Activated CD4-positive, alpha-beta T cell treated with anti-CD3 and anti-CD28 coated beads for 36 hours (primary cell): Measurements from ENCODE around the gene CHMP2A. TPM values are rescaled to one million over a fixed set of nuclear protein-coding genes. Genes with fewer than 3 reads are reported as not detected.
A peak's percentile ranks its signal among the peaks of the same experiment; 100 is the strongest.

Experiments
- ATAC-seq: fragments of 200-7000 bp; cut with Tn5 transposase; one replicate; pipeline ENCODE4 v1.10.0; 2021; ENCODE audit warnings: mild to moderate bottlenecking, moderate library complexity
- CTCF ChIA-PET: fragments of 350-600 bp; sonication (Branson Sonifier 250); formaldehyde crosslinking; loops from one replicate; lab custom pipeline; 2021; ENCODE audit warnings: antibody characterized with exemption; lab: Charles Lee
- POLR2A ChIA-PET: fragments of 350-600 bp; sonication (Branson Sonifier 250); formaldehyde crosslinking; loops from one replicate; lab custom pipeline; 2021; ENCODE audit warnings: antibody characterized with exemption, inconsistent platforms; lab: Charles Lee
- DNase-seq: peaks from one replicate; pipeline ENCODE4 v3.0.0-alpha.2; 2020
- H3K27ac Mint-ChIP-seq: one replicate; pipeline ENCODE4 v1.8.0; 2021; ENCODE audit warnings: mixed read lengths
- H3K27me3 Mint-ChIP-seq: one replicate; pipeline ENCODE4 v1.8.0; 2021; ENCODE audit warnings: mixed read lengths
- H3K36me3 Mint-ChIP-seq: one replicate; pipeline ENCODE4 v1.8.0; 2021; ENCODE audit warnings: low read depth, mixed read lengths
- H3K4me1 Mint-ChIP-seq: one replicate; pipeline ENCODE4 v1.8.0; 2021; ENCODE audit warnings: mixed read lengths
- H3K4me3 Mint-ChIP-seq: one replicate; pipeline ENCODE4 v1.8.0; 2021; ENCODE audit warnings: mild to moderate bottlenecking, moderate library complexity, mixed read lengths
- H3K9me3 Mint-ChIP-seq: one replicate; pipeline ENCODE4 v1.8.0; 2021; ENCODE audit warnings: low read depth, mixed read lengths
- intact Hi-C, 2 experiments: fragments of 100-400 bp; cut with DNase I in 1 of 2; cut with micrococcal nuclease in 1 of 2; formaldehyde crosslinking; loops; one replicate each; pipeline versions ENCODE4 v1.14.2 to v1.15.1; 2022 to 2024; cut with DNase I, micrococcal nuclease
- total RNA-seq, 2 experiments: library from RNA; stranded (reverse); gene quantifications; one replicate each; pipeline ENCODE4 v1.2.3, GENCODE V29; 2021

Gene CHMP2A
- total RNA-seq, 2 experiments from 2014 or later: 101 to 107 TPM

DNA sequence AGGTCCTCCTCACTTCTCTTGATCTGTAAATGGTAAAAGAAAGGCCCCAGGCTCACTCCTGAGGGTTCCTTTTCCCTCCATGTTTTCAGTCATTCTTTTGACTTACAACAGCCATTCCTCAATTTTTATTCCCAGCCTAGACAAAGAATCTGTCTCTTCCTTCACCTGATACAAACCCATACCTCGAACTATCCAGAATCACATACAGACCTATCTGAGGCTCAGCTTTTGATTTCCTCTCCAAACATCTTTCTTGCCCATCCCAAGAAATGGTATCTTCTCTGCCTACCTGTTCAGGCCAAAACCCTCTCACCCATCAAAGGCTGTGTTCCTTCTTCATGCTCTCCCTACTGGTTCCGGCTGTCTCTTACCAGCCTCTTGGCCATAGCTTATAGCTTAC, 2.2 kb downstream of the CHMP2A start:
- CTCF ChIA-PET: interaction anchor here (1.0 kb wide), 1 partner anchor 144 kb away, joined by 3 read pairs; the partner anchor contains the start of gene ZNF584
- H3K36me3 Mint-ChIP-seq: peaks cover 86% of the 10 kb centered on the region
- H3K4me1 Mint-ChIP-seq: peaks cover 45% of the 10 kb centered on the region
- peak overlapping the region; percentile 0 for H3K4me3 Mint-ChIP-seq
- H3K27ac Mint-ChIP-seq: peak overlapping the region; percentile 16
- POLR2A ChIA-PET: interaction anchor here (0.7 to 3.5 kb wide), 2 partner anchors 8 to 39 kb away, joined by 3 to 41 read pairs; partner anchors contain the start of gene TRIM28
- H3K9me3 Mint-ChIP-seq: no peaks in the 10 kb centered on the region
- no peaks in the 10 kb centered on the region for H3K27me3 Mint-ChIP-seq
- intact Hi-C loops: no loop called here
- no peak for DNase-seq
- ATAC-seq: no peak

DNA sequence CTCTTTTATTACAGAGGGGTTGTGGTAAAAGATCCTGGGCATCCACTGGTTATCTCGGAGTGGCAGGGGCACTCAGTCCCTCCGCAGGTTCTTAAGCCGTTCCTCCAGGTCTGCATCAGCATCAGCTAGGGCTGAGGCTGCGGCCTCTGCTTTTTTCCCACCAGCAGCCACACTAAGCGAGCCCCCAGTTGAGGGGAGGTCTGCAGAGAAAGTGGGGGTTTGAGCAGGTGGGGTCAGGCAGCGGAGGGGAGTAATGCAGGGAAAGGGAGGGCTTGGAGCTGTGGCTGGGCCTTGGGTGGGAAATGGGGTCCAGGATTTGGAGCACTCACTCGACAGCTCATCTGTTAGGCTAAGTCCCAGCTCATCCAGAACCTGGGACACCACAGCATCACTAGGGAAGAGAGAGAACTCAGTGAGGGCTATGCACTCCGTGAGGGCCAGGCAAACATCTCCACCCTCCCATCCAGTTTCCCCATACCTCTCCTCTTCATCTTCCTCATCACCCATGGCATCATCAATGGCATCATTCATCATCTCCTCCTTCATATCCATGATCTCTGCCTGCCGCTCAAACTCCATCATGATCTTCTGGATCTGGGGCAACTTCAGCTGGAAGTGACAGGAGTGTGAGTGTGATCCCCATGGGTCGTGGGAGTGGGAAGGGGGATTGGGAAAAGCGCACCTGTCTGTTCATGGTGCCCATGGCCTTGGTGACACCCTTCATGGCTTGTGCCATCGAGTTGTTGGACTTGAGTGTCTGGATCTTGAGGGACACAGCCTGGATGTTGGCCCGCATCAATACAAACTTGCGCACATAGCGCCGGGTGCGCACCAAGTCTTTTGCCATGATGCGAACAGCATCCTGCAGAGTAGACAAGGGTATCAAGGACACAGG, 3.1 kb downstream of the CHMP2A start:
- Mint-ChIP-seq H3K27me3 (no peaks in the 10 kb centered on the region), H3K36me3 (peaks cover 87% of the 10 kb centered on the region), H3K27ac (no peak overlapping the region), H3K9me3 (no peaks in the 10 kb centered on the region), H3K4me3 (no peak overlapping the region), H3K4me1 (peaks cover 45% of the 10 kb centered on the region)
- CTCF ChIA-PET: no interaction called here
- intact Hi-C loops: no loop called here
- DNase-seq: no peak
- POLR2A ChIA-PET: interaction anchor here (3.5 kb wide), 1 partner anchor 7 kb away, joined by 41 read pairs; the partner anchor contains the start of gene TRIM28
- ATAC-seq: no peak

DNA sequence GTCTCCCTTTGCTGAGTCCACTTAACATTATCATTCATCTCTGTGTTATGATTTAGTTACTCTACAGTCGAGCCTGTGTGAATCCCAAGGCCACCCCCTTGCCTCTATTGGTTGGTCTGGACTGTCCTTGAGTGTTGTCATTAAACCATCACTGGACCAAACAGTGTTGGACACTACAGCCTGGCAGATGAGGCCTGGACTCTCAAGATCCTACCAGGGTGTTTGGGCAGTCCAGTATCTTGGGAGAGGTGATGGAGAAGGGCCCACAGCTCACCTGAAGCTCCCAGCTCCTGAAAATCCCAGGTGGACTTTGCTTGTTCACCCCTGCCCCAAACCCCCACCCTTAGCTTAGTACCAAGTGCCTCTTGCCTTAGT, 3.8 kb downstream of the CHMP2A start:
- Mint-ChIP-seq H3K4me1 (peaks cover 45% of the 10 kb centered on the region), H3K27ac (peak overlapping the region; percentile 47), H3K4me3 (no peak overlapping the region), H3K9me3 (no peaks in the 10 kb centered on the region), H3K36me3 (peaks cover 87% of the 10 kb centered on the region), H3K27me3 (no peaks in the 10 kb centered on the region)
- ChIA-PET CTCF (interaction anchor here (1.5 kb wide), 1 partner anchor 8 kb away, joined by 4 read pairs; the partner anchor contains the start of gene UBE2M), POLR2A (no interaction called here)
- ATAC-seq: no peak
- DNase-seq: no peak
- intact Hi-C loops: no loop called here

DNA sequence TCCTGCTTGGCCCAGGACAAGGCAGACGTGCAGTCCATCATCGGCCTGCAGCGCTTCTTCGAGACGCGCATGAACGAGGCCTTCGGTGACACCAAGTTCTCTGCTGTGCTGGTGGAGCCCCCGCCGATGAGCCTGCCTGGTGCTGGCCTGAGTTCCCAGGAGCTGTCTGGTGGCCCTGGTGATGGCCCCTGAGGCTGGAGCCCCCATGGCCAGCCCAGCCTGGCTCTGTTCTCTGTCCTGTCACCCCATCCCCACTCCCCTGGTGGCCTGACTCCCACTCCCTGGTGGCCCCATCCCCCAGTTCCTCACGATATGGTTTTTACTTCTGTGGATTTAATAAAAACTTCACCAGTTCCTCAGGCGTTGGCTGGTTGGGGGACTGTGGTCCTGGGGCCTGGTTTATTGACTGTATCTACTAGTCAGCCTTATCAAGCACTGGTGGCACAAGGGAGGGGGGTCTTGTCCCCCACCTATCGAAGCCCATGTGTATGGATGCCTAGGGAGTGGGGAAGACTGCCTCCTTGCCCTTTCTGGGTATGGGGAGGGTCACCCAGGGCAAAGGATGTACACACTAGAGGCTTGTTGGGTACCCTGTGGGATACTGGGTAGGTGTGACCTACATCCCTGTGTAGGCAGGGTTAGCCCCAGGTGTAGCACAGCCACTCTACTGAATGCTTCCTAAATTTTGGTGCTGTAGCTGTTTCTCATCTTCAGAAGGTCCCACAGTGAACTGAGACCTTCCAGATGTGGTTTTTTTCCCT, 4.4 kb downstream of the CHMP2A start:
- no peak for ATAC-seq
- ChIA-PET CTCF (interaction anchor here (1.5 kb wide), 1 partner anchor 8 kb away, joined by 4 read pairs; the partner anchor contains the start of gene UBE2M), POLR2A (no interaction called here)
- H3K4me3 Mint-ChIP-seq: no peak overlapping the region
- peaks cover 48% of the 10 kb centered on the region for H3K4me1 Mint-ChIP-seq
- peaks cover 88% of the 10 kb centered on the region for H3K36me3 Mint-ChIP-seq
- intact Hi-C loops: no loop called here
- H3K27me3 Mint-ChIP-seq: no peaks in the 10 kb centered on the region
- DNase-seq: no peak
- H3K9me3 Mint-ChIP-seq: no peaks in the 10 kb centered on the region
- no peak overlapping the region for H3K27ac Mint-ChIP-seq

DNA sequence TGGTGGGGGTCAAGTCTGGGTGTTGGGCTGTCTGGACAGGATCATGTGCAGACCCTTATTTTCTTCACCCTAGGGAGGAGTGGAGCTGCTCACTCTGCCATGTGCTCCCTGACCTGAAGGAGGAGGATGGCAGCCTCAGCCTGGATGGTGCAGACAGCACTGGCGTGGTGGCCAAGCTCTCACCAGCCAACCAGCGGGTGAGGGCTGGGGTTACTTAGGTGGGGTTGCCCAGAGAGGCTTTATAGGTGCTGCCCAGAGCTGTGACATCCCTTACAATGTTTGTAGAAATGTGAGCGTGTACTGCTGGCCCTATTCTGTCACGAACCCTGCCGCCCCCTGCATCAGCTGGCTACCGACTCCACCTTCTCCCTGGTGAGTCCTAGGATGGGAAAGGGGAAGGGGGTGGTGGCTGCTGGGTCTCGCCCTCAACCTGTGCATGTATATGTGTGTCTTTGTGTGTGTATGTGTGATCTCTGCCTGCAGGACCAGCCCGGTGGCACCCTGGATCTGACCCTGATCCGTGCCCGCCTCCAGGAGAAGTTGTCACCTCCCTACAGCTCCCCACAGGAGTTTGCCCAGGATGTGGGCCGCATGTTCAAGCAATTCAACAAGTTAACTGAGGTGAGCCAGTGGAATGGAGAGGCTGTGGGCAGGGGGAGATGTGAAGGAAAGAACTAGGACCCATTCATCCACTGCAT, 5.1 kb downstream of the CHMP2A start:
- Mint-ChIP-seq H3K36me3 (peaks cover 88% of the 10 kb centered on the region), H3K27me3 (no peaks in the 10 kb centered on the region), H3K4me3 (no peak overlapping the region), H3K4me1 (peaks cover 42% of the 10 kb centered on the region), H3K27ac (no peak overlapping the region), H3K9me3 (no peaks in the 10 kb centered on the region)
- intact Hi-C loops: no loop called here
- CTCF ChIA-PET: interaction anchor here (1.5 kb wide), 1 partner anchor 9 kb away, joined by 4 read pairs; the partner anchor contains the start of gene UBE2M
- ATAC-seq: no peak
- POLR2A ChIA-PET: interaction anchor here (0.6 kb wide), 1 partner anchor 174 kb away, joined by 6 read pairs; no protein-coding TSS in a partner anchor
- DNase-seq: no peak

DNA sequence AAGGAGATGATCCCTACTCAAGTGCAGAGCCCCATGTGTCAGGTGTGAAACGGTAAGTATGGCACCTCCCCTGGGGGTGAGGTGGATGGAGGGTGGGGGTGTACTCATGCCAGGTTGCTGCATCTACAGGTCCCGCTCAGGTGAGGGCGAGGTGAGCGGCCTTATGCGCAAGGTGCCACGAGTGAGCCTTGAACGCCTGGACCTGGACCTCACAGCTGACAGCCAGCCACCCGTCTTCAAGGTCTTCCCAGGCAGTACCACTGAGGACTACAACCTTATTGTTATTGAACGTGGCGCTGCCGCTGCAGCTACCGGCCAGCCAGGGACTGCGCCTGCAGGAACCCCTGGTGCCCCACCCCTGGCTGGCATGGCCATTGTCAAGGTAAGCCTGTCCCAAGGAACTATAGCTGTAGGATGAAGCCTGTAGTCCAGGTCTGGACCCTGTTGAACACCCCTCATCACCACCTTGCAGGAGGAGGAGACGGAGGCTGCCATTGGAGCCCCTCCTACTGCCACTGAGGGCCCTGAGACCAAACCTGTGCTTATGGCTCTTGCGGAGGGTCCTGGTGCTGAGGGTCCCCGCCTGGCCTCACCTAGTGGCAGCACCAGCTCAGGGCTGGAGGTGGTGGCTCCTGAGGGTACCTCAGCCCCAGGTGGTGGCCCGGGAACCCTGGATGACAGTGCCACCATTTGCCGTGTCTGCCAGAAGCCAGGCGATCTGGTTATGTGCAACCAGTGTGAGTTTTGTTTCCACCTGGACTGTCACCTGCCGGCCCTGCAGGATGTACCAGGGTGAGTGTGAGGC, 5.8 kb downstream of the CHMP2A start:
- H3K9me3 Mint-ChIP-seq: no peaks in the 10 kb centered on the region
- H3K36me3 Mint-ChIP-seq: peaks cover 83% of the 10 kb centered on the region
- no peak overlapping the region for H3K27ac Mint-ChIP-seq
- ATAC-seq: no peak
- no peaks in the 10 kb centered on the region for H3K27me3 Mint-ChIP-seq
- no peak overlapping the region for H3K4me3 Mint-ChIP-seq
- CTCF ChIA-PET: no interaction called here
- intact Hi-C loops: no loop called here
- DNase-seq: no peak
- peaks cover 40% of the 10 kb centered on the region for H3K4me1 Mint-ChIP-seq
- POLR2A ChIA-PET: interaction anchor here (0.6 kb wide), 1 partner anchor 173 kb away, joined by 6 read pairs; no protein-coding TSS in a partner anchor

DNA sequence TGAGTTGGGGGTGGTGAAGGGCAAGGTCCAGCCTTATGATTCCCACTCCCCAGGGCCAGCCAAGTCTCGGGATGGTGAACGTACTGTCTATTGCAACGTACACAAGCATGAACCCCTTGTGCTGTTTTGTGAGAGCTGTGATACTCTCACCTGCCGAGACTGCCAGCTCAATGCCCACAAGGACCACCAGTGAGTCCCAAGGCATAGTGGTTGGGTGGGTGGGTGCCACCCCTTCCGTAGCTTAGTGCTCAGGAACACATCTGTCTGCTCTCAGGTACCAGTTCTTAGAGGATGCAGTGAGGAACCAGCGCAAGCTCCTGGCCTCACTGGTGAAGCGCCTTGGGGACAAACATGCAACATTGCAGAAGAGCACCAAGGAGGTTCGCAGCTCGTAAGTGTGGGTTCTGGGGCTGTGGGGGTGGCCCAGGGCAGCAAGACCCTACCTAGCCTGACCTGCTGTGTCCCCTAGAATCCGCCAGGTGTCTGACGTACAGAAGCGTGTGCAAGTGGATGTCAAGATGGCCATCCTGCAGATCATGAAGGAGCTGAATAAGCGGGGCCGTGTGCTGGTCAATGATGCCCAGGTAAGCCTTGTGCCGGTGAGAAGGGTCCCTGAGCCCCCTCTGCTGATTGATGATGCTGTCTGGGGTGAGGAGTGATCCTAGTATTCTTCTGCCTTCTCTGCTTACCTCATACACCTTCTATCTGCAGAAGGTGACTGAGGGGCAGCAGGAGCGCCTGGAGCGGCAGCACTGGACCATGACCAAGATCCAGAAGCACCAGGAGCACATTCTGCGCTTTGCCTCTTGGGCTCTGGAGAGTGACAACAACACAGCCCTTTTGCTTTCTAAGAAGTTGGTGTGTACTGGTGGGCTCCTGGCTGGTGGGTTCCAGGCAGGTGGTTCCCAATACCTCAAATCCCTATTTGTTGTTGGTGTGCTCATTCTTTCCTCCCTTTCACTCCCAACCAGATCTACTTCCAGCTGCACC, 7.3 kb downstream of the CHMP2A start:
- Mint-ChIP-seq H3K27ac (peak overlapping the region; percentile 51), H3K4me1 (peaks cover 37% of the 10 kb centered on the region), H3K36me3 (peaks cover 73% of the 10 kb centered on the region), H3K4me3 (no peak overlapping the region), H3K27me3 (no peaks in the 10 kb centered on the region), H3K9me3 (no peaks in the 10 kb centered on the region)
- ChIA-PET CTCF (no interaction called here), POLR2A (interaction anchor here (1.0 kb wide), 1 partner anchor 12 kb away, joined by 5 read pairs; no protein-coding TSS in a partner anchor)
- DNase-seq (no peak), ATAC-seq (no peak)
- intact Hi-C loops: no loop called here

DNA sequence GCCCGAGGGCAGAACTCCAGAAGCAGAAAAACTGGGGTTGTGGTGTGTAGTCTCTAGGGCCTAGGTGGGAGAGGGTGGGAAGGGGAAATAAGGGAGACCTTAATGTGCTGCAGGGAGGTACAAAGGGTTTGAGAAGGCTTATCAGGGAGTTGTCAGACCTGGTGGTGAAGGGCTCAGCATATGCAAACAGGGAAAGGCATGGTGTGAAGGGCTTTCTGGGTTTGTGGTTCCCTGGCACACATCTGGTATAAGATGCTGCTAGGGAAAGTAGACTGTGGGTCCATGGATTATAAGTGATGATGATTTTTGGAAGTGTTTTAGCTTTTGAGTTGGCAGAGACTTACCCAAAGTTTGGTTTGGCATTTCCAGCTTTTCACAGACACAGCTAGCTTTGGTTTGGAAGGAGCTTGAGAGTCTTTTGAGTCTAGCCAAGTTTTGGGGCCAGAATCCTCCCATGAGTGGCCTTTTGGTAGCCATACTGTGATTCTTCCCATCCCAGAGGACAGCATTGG, 8.8 kb downstream of the CHMP2A start:
- peaks cover 59% of the 10 kb centered on the region for H3K36me3 Mint-ChIP-seq
- POLR2A ChIA-PET: interaction anchor here (0.6 to 3.5 kb wide), 3 partner anchors 8 to 156 kb away, joined by 10 to 41 read pairs (median 18); partner anchors contain the start of genes CHMP2A and ZBTB45
- CTCF ChIA-PET: interaction anchor here (0.9 to 1.0 kb wide), 2 partner anchors 9 to 31 kb away, joined by 4 read pairs; no protein-coding TSS in a partner anchor
- DNase-seq (no peak), ATAC-seq (no peak)
- intact Hi-C loops: no loop called here
- H3K27ac Mint-ChIP-seq: peak overlapping the region; percentile 93
- H3K4me1 Mint-ChIP-seq: peaks cover 35% of the 10 kb centered on the region
- H3K9me3 Mint-ChIP-seq: no peaks in the 10 kb centered on the region
- H3K27me3 Mint-ChIP-seq: no peaks in the 10 kb centered on the region
- peak overlapping the region; percentile 96 for H3K4me3 Mint-ChIP-seq

DNA sequence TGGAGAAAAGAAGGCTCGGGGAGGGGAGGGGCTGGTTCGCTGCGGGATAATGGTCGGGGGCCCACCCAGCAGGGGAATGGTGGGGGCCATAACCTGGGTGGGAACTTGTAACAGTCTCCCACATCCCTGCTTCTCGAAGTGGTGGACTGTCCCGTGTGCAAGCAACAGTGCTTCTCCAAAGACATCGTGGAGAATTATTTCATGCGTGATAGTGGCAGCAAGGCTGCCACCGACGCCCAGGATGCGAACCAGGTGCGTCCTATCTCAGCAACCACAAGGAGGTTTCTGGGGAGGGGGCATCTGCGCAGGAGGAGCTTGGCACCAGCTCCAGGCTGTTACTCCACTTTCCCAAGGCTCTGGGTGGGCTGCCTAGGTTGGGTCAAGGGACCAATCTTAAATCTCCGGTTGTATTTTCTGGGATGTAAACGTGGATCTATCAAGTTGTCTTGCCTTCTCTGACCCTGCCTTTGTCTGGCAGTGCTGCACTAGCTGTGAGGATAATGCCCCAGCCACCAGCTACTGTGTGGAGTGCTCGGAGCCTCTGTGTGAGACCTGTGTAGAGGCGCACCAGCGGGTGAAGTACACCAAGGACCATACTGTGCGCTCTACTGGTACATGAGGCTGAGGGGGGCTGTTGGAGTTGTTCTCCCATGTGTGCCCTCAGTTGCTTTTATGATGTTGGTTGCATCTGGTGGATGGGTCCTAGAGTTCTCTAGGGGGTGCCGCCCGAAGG, 9.5 kb downstream of the CHMP2A start:
- ChIA-PET CTCF (interaction anchor here (0.9 kb wide), 1 partner anchor 10 kb away, joined by 4 read pairs; no protein-coding TSS in a partner anchor), POLR2A (interaction anchor here (2.3 to 3.5 kb wide), 3 partner anchors 9 to 26 kb away, joined by 12 to 41 read pairs (median 18); partner anchors contain the start of genes CHMP2A and ZBTB45)
- Mint-ChIP-seq H3K4me3 (peak overlapping the region; percentile 96), H3K27me3 (no peaks in the 10 kb centered on the region), H3K9me3 (no peaks in the 10 kb centered on the region), H3K36me3 (peaks cover 53% of the 10 kb centered on the region), H3K4me1 (peaks cover 34% of the 10 kb centered on the region), H3K27ac (peak overlapping the region; percentile 93)
- DNase-seq (no peak), ATAC-seq (no peak)
- intact Hi-C loops: loop anchor here in 1 of 2 experiments (1.0 to 2.0 kb wide), 2 partner anchors 9 to 13 kb away; partner anchors contain the start of gene UBE2M
